Thyroid gland (tissue), 4 donors: Measurements from ENCODE around the gene SCPEP1.

ENCODE experiments used
- CTCF ChIP-seq, 6 experiments: fragments of 200-600 bp in 3 of 6; fragments of 450-650 bp in 3 of 6; sonication (generic) in 3 of 6; IDR thresholded peaks; one replicate each; pipeline ENCODE4 v1.5.1; 2016 to 2019; ENCODE audit warnings: antibody characterized with exemption in 6 of 6, mild to moderate bottlenecking in 2 of 6, inconsistent platforms in 1 of 6, moderate library complexity in 1 of 6
- POLR2A ChIP-seq, 2 donors: fragments of 450-650 bp; IDR thresholded peaks; one replicate each; pipeline ENCODE4 v1.6.1; 2017; ENCODE audit warnings: antibody characterized with exemption in 2 of 2, mild to moderate bottlenecking in 2 of 2, moderate library complexity in 1 of 2

- TF ChIP-seq CTCF (IDR thresholded peaks at IDR 0.05): no peak
- TF ChIP-seq POLR2A (IDR thresholded peaks at IDR 0.05): no peak
Measured at GRCh38 chr17:56936697-56937322, 41.1 kb upstream of the SCPEP1 start.
